HCT116 (cell line): ENCODE measurements around the gene SIPA1L3. TPM values are rescaled to one million over a fixed set of nuclear protein-coding genes. Genes with fewer than 3 reads are reported as not detected.

Experiments
- ATAC-seq: fragments of 200-7000 bp; cut with Tn5 transposase; 2 replicates; pipeline ENCODE4 v1.9.1; 2020; ENCODE audit warnings: mild to moderate bottlenecking, moderate library complexity
- BruUV-seq: library from RNA; stranded (reverse); fragments of 400-500 nt; replicated peaks from 2 replicates; lab custom pipeline; 2021; lab: Mats Ljungman, UMichigan
- CTCF ChIA-PET: fragments of 300-600 bp; sonication (Branson Sonifier 250); formaldehyde crosslinking; loops from one replicate; lab custom pipeline; 2021; ENCODE audit warnings: antibody characterized with exemption; lab: Charles Lee
- POLR2A ChIA-PET: fragments of 300-600, 350-600 bp; sonication (Branson Sonifier 250); formaldehyde crosslinking; loops from one replicate; lab custom pipeline; 2021; ENCODE audit warnings: antibody characterized with exemption; lab: Charles Lee
- RAD21 ChIA-PET, 2 experiments: fragments of 300-600 bp; sonication (Branson Sonifier 250); formaldehyde crosslinking; loops; one replicate each; lab custom pipeline; 2023; ENCODE audit warnings: low total read pairs in 2 of 2; ENCODE audit not compliant: uncharacterized antibody in 2 of 2, unreplicated experiment in 2 of 2, low non-redundant PET in 1 of 2; lab: Charles Lee
- DNase-seq: peaks from one replicate; pipeline ENCODE4 v3.0.0-alpha.2; 2010; ENCODE audit warnings: low read depth, low spot score
- H2AFZ ChIP-seq: fragments of 200-600 bp; shearing (Covaris generic), sonication (generic); 2 replicates; pipeline ENCODE4 v1.6.1; 2017; ENCODE audit warnings: low read depth, mixed run types, mixed read lengths, antibody characterized with exemption, low read length; ENCODE audit not compliant: poor library complexity, severe bottlenecking
- H3K27ac ChIP-seq: 2 replicates; pipeline ENCODE4 v1.5.1; 2012; ENCODE audit warnings: low read depth, low read length
- H3K27me3 ChIP-seq: fragments of 200-600 bp; sonication (generic); 2 replicates; pipeline ENCODE4 v1.6.1; 2016; ENCODE audit warnings: mixed run types, low read length, mixed read lengths; ENCODE audit not compliant: insufficient read depth
- H3K36me3 ChIP-seq, 2 experiments: fragments of 200-500 bp in 1 of 2; fragments of 200-600 bp in 1 of 2; sonication (Bioruptor generic) in 1 of 2; sonication (generic) in 1 of 2; 2 replicates each; pipeline versions ENCODE4 v1.5.1 to v1.6.1; 2014 to 2016; ENCODE audit warnings: low read length in 2 of 2, inconsistent platforms in 1 of 2, mixed read lengths in 1 of 2, mixed run types in 1 of 2; ENCODE audit not compliant: insufficient read depth in 2 of 2, control insufficient read depth in 1 of 2
- H3K4me1 ChIP-seq, 2 experiments: fragments of 200-600 bp in 1 of 2; sonication (generic) in 1 of 2; 2 replicates each; pipeline versions ENCODE4 v1.5.1 to v1.6.1; 2012 to 2017; ENCODE audit warnings: low read length in 2 of 2, inconsistent platforms in 1 of 2, mild to moderate bottlenecking in 1 of 2, mixed read lengths in 1 of 2, mixed run types in 1 of 2, moderate library complexity in 1 of 2; ENCODE audit not compliant: insufficient read depth in 2 of 2, control insufficient read depth in 1 of 2
- H3K4me2 ChIP-seq: fragments of 200-600 bp; sonication (generic); 2 replicates; pipeline ENCODE4 v1.6.1; 2017; ENCODE audit warnings: mixed run types, low read length, mixed read lengths
- H3K4me3 ChIP-seq, 2 experiments: fragments of 200-600 bp in 1 of 2; sonication (generic) in 1 of 2; replicated peaks in 1 of 2; 2 replicates each; pipeline ENCODE4 v1.5.1; 2011 to 2016; ENCODE audit warnings: low read length in 2 of 2, control low read depth in 1 of 2, low read depth in 1 of 2, mild to moderate bottlenecking in 1 of 2, mixed read lengths in 1 of 2, mixed run types in 1 of 2
- H3K79me2 ChIP-seq: fragments of 200-600 bp; sonication (generic); 2 replicates; pipeline ENCODE4 v1.6.1; 2017; ENCODE audit warnings: mild to moderate bottlenecking, mixed run types, low read length, moderate library complexity, mixed read lengths; ENCODE audit not compliant: insufficient read depth
- H3K9ac ChIP-seq: fragments of 200-600 bp; sonication (generic); 2 replicates; pipeline ENCODE4 v1.6.1; 2016; ENCODE audit warnings: low read length, mixed read lengths
- H3K9me2 ChIP-seq: fragments of 200-600 bp; sonication (generic), shearing (Covaris generic); 2 replicates; pipeline ENCODE4 v1.6.1; 2017; ENCODE audit warnings: mixed run types, mild to moderate bottlenecking, moderate library complexity; ENCODE audit not compliant: insufficient read depth
- H3K9me3 ChIP-seq, 2 experiments: fragments of 200-500 bp in 1 of 2; fragments of 200-600 bp in 1 of 2; sonication (Bioruptor generic) in 1 of 2; sonication (generic) in 1 of 2; 2 replicates each; pipeline ENCODE4 v1.6.1; 2014 to 2017; ENCODE audit warnings: low read length in 2 of 2, mixed read lengths in 2 of 2, inconsistent platforms in 1 of 2, low read depth in 1 of 2, mild to moderate bottlenecking in 1 of 2, mixed run types in 1 of 2, moderate library complexity in 1 of 2; ENCODE audit not compliant: control insufficient read depth in 1 of 2, insufficient read depth in 1 of 2
- H4K20me1 ChIP-seq: fragments of 200-600 bp; sonication (generic), shearing (Covaris generic); 2 replicates; pipeline ENCODE4 v1.6.1; 2017; ENCODE audit warnings: mixed run types, mild to moderate bottlenecking, moderate library complexity; ENCODE audit not compliant: insufficient read depth
- EGR1 ChIP-seq: IDR thresholded peaks from 2 replicates; pipeline ENCODE4 v1.6.1; 2012; ENCODE audit warnings: low read depth
- REST ChIP-seq: IDR thresholded peaks from 2 replicates; pipeline ENCODE4 v1.6.1; 2012; ENCODE audit warnings: low read depth
- SIN3A ChIP-seq: IDR thresholded peaks from 2 replicates; pipeline ENCODE4 v1.6.1; 2012; ENCODE audit warnings: low read depth
- YY1 ChIP-seq: IDR thresholded peaks from 2 replicates; pipeline ENCODE4 v1.6.1; 2011; ENCODE audit warnings: low read length, low read depth, moderate library complexity, mild to moderate bottlenecking; ENCODE audit not compliant: insufficient replicate concordance; ENCODE audit errors: extremely low read depth
- intact Hi-C: fragments of 100-400 bp; cut with micrococcal nuclease; formaldehyde crosslinking; loops from 2 replicates; pipeline ENCODE4 v1.10.0; 2022
- total RNA-seq: library from RNA; stranded (reverse); gene quantifications from one replicate; pipeline ENCODE4 v1.2.1, GENCODE V29; 2021; ENCODE audit not compliant: unreplicated experiment

Gene SIPA1L3
- total RNA-seq, 1 experiment from 2014 or later = 41.8 TPM

- Histone ChIP-seq H3K27me3 (no peaks in the 10 kb centered on the region), H2AFZ (no peak overlapping the region), H3K4me2 (peak overlapping the region; percentile 39), H3K36me3 (no peaks in the 10 kb centered on the region), H3K27ac (no peak overlapping the region), H3K9me2 (no peaks in the 10 kb centered on the region), H3K4me3 (no peak overlapping the region), H3K4me1 (peaks cover 10 to 45% of the 10 kb centered on the region in 2 experiments; a peak in 3 of 4 replicates), H4K20me1 (no peaks in the 10 kb centered on the region), H3K9me3 (no peaks in the 10 kb centered on the region)
- ATAC-seq = no peak
- intact Hi-C loops = no loop called here
- TF ChIP-seq SIN3A (no peak), REST (no peak), EGR1 (no peak), YY1 (no peak)
- TF ChIP-seq, all 23 proteins: peak for 0
- no peak for DNase-seq
- no peaks in the 10 kb centered on the region for H3K79me2 ChIP-seq
- POLR2A ChIA-PET = no interaction called here
- RAD21 ChIA-PET = interaction anchor here in 1 of 2 experiments (0.7 kb wide), 2 partner anchors 17 to 85 kb away, joined by 3 to 6 read pairs; no protein-coding TSS in a partner anchor
- CTCF ChIA-PET = interaction anchor here (0.9 to 3.8 kb wide), 5 partner anchors 38 to 325 kb away, joined by 3 to 35 read pairs (median 4); partner anchors contain the start of genes PSMD8, SIPA1L3 and WDR87
- no TSS peak for BruUV-seq
- H3K9ac ChIP-seq = no peak overlapping the region
These were observed 320.4 kb downstream of the SIPA1L3 start for GRCh38 chr19:38227287-38228004.
